ENCODE measurements around the gene SOAT2. TPM values are rescaled to one million over a fixed set of nuclear protein-coding genes. Genes with fewer than 3 reads are reported as not detected.
"Not testable (repeated sequence)": the region's sequence is repeated elsewhere in the genome, so short reads cannot be mapped to it uniquely, and the experiment has no call there.

Gene SOAT2
- polyA plus RNA-seq, 2 of the 4 experiments (the other 2 are of a cell fraction), result 0.09 to 0.14 TPM

GRCh38 chr12:53094394-53094787 is 8.9 kb upstream of the SOAT2 start:
- ChIA-PET POLR2A (interaction anchor here (0.6 to 1.6 kb wide), 2 partner anchors 15 to 40 kb away, joined by 3 to 4 read pairs; partner anchors contain the start of gene SPRYD3), CTCF (interaction anchor here (0.6 to 38.0 kb wide), 9 partner anchors 29 to 635 kb away, joined by 3 to 1424 read pairs (median 3); partner anchors contain the start of genes SPRYD3 and TNS2)
- no peak for ATAC-seq
- WGBS (ENCODE audit: missing lambda C conversion rate), result 79% methylated on average over 6 of the region's 6 CpGs
- FAIRE-seq, result no peak
- Histone ChIP-seq H3K4me2 (peak overlapping the region; percentile 2; the same call in 2 of the 3 replicates), H3K4me3 (no peak overlapping the region), H3K4me1 (peaks cover 34% of the 10 kb centered on the region), H3K27ac (peak overlapping the region in 1 of 2 experiments; percentile 55; a peak in 3 of 6 replicates), H3K9me3 (no peaks in the 10 kb centered on the region)
- TF ChIP-seq HOXB5 (CRISPR knock-in tag; IDR thresholded peaks at IDR 0.05) (no peak), HDAC2 (IDR thresholded peaks at IDR 0.05) (no peak), BHLHE40 (IDR thresholded peaks at IDR 0.05; ENCODE audit: low read depth, low read length) (no peak), POLR2AphosphoS2 (conservative IDR thresholded peaks at IDR 0.05; ENCODE audit: low read length) (no peak), HOXA7 (CRISPR knock-in tag; IDR thresholded peaks at IDR 0.05) (no peak), BCL3 (IDR thresholded peaks at IDR 0.05) (no peak)
- DNase-seq (ENCODE audit: low read depth in 1 of 2, low spot score in 1 of 2), result no peak

GRCh38 chr12:53094796-53095595 is 8.3 kb upstream of the SOAT2 start:
- ATAC-seq, H3K4me3 ChIP-seq, FAIRE-seq, H3K9me3 ChIP-seq: not testable (repeated sequence)
- Histone ChIP-seq H3K4me1 (peaks cover 38% of the 10 kb centered on the region), H3K4me2 (peak overlapping the region; percentile 2; the same call in 2 of the 3 replicates), H3K27ac (peak overlapping the region in 1 of 2 experiments; percentile 55; a peak in 3 of 6 replicates)
- ChIA-PET CTCF (interaction anchor here (0.6 to 38.0 kb wide), 6 partner anchors 30 to 635 kb away, joined by 3 to 1424 read pairs (median 3); partner anchors contain the start of genes SPRYD3 and TNS2), POLR2A (interaction anchor here (1.6 kb wide), 1 partner anchor 16 kb away, joined by 4 read pairs; the partner anchor contains the start of gene SPRYD3)
- peak in 1 of 2 experiments; percentile 56 for DNase-seq (ENCODE audit: low read depth in 1 of 2, low spot score in 1 of 2)
- 59% methylated on average over 5 of the region's 5 CpGs for WGBS (ENCODE audit: missing lambda C conversion rate)

- not testable (repeated sequence) for H3K4me2 ChIP-seq; H3K4me3 ChIP-seq; FAIRE-seq; H3K9me3 ChIP-seq; ATAC-seq; DNase-seq (ENCODE audit: low read depth in 1 of 2, low spot score in 1 of 2)
- ChIA-PET CTCF (interaction anchor here (38.0 kb wide), 1 partner anchor 31 kb away, joined by 1424 read pairs; the partner anchor contains the start of genes SPRYD3 and TNS2), POLR2A (interaction anchor here (1.6 kb wide), 1 partner anchor 16 kb away, joined by 4 read pairs; the partner anchor contains the start of gene SPRYD3)
- Histone ChIP-seq H3K27ac (0 out of 6 replicates have a peak overlapping the region, but pooled peaks of 1 of the 2 experiments have one; percentile 95), H3K4me1 (peaks cover 40% of the 10 kb centered on the region)
- WGBS (ENCODE audit: missing lambda C conversion rate), result 89% methylated on average over 3 of the region's 3 CpGs
Measured at GRCh38 chr12:53095596-53095895, 7.7 kb upstream of the SOAT2 start.

- POLR2A ChIA-PET, result interaction anchor here (1.6 to 3.5 kb wide), 2 partner anchors 16 to 17 kb away, joined by 4 to 46 read pairs; partner anchors contain the start of gene SPRYD3
- Histone ChIP-seq H3K27ac (peak overlapping the region; percentile 92 to 95; a peak in 4 of 6 replicates), H3K9me3 (no peaks in the 10 kb centered on the region), H3K4me1 (peaks cover 41% of the 10 kb centered on the region), H3K4me3 (no peak overlapping the region), H3K4me2 (peak overlapping the region; percentile 95)
- TF ChIP-seq HOXB5 (CRISPR knock-in tag; IDR thresholded peaks at IDR 0.05) (no peak), CEBPB (IDR thresholded peaks at IDR 0.05) (0 out of 4 replicates have a peak, but pooled peaks of 1 of the 2 experiments have one; percentile 31), RFX5 (IDR thresholded peaks at IDR 0.05) (no peak)
- CTCF ChIA-PET, result interaction anchor here (38.0 kb wide), 1 partner anchor 31 kb away, joined by 1424 read pairs; the partner anchor contains the start of genes SPRYD3 and TNS2
- ATAC-seq (no peak), DNase-seq (ENCODE audit: low read depth in 1 of 2, low spot score in 1 of 2) (no peak), FAIRE-seq (no peak)
- WGBS (ENCODE audit: missing lambda C conversion rate), result 72% methylated on average over 11 of the region's 11 CpGs
Measured at GRCh38 chr12:53096089-53096741, 7.1 kb upstream of the SOAT2 start.

- no peak for TF ChIP-seq NPAS2 (CRISPR knock-in tag; IDR thresholded peaks at IDR 0.05; ENCODE audit: borderline replicate concordance)
- TF ChIP-seq FOXS1 (CRISPR knock-in tag; IDR thresholded peaks at IDR 0.05), result no peak
- no peak for TF ChIP-seq RNF2 (IDR thresholded peaks at IDR 0.05; ENCODE audit: borderline replicate concordance, low read depth)
- no peak for TF ChIP-seq SREBF2 (IDR thresholded peaks at IDR 0.05)
- no peak for TF ChIP-seq HOXA7 (CRISPR knock-in tag; IDR thresholded peaks at IDR 0.05)
- no peak for TF ChIP-seq SMC3 (IDR thresholded peaks at IDR 0.05)
- no peak for TF ChIP-seq PBX3 (IDR thresholded peaks at IDR 0.05)
- TF ChIP-seq EHMT2 (IDR thresholded peaks at IDR 0.05; ENCODE audit: low read depth), result no peak
- no peak for ATAC-seq
- POLR2A ChIA-PET, result interaction anchor here (3.2 to 3.5 kb wide), 2 partner anchors 17 to 31 kb away, joined by 29 to 46 read pairs; partner anchors contain the start of gene SPRYD3
Measured at GRCh38 chr12:53096759-53097158, 6.5 kb upstream of the SOAT2 start.

More at GRCh38 chr12:53096759-53097158, 6.5 kb upstream of the SOAT2 start:
- H3K4me3 ChIP-seq, result peak overlapping the region; percentile 54
- peak overlapping the region; percentile 95 for H3K4me2 ChIP-seq
- H3K4me1 ChIP-seq, result peaks cover 41% of the 10 kb centered on the region
- no peaks in the 10 kb centered on the region for H3K9me3 ChIP-seq
- DNase-seq (ENCODE audit: low read depth in 1 of 2, low spot score in 1 of 2) (no peak), FAIRE-seq (no peak)
- WGBS (ENCODE audit: missing lambda C conversion rate), result 80% methylated on average over 9 of the region's 9 CpGs
- CTCF ChIA-PET, result interaction anchor here (1.3 to 38.0 kb wide), 2 partner anchors 32 to 101 kb away, joined by 4 to 1424 read pairs; partner anchors contain the start of genes SPRYD3 and TNS2
- H3K27ac ChIP-seq, result peak overlapping the region; percentile 92 to 95
